ENCODE measurements around the gene CECR2.

GRCh38 chr22:17379944-17380343 is 10.7 kb downstream of the CECR2 start:
- no peak for TF ChIP-seq EZH2 (IDR thresholded peaks at IDR 0.05; ENCODE audit: insufficient read depth, poor library complexity, severe bottlenecking)
- no peak for TF ChIP-seq EZH2phosphoT487 (IDR thresholded peaks at IDR 0.05; ENCODE audit: insufficient read depth, low read depth)

Measured in GM23248 (cell line).